WTC11 (cell line): Measurements from ENCODE around the gene CREB3. TPM values are rescaled to one million over a fixed set of nuclear protein-coding genes. Genes with fewer than 3 reads are reported as not detected.

Experiments
- ATAC-seq: fragments of 200-7000 bp; cut with Tn5 transposase; 2 replicates; pipeline ENCODE4 v1.10.0; 2021; ENCODE audit warnings: mild to moderate bottlenecking, moderate library complexity
- CTCF ChIA-PET: fragments of 300-600 bp; sonication (Branson Sonifier 250); formaldehyde crosslinking; loops from one replicate; lab custom pipeline; 2021; ENCODE audit warnings: antibody characterized with exemption; lab: Charles Lee
- POLR2A ChIA-PET: fragments of 350-600 bp; sonication (Branson Sonifier 250); formaldehyde crosslinking; loops from one replicate; lab custom pipeline; 2021; ENCODE audit warnings: antibody characterized with exemption; lab: Charles Lee
- DNase-seq: peaks from one replicate; pipeline ENCODE4 v3.0.0; 2021; ENCODE audit warnings: low spot score
- H3K27ac Mint-ChIP-seq: 2 replicates; pipeline ENCODE4 v1.8.0; 2021; ENCODE audit warnings: mixed read lengths
- H3K27me3 Mint-ChIP-seq: 2 replicates; pipeline ENCODE4 v1.8.0; 2021; ENCODE audit warnings: low read depth, mild to moderate bottlenecking, moderate library complexity, mixed read lengths
- H3K36me3 Mint-ChIP-seq: 2 replicates; pipeline ENCODE4 v1.8.0; 2021; ENCODE audit warnings: mixed read lengths
- H3K4me1 Mint-ChIP-seq: 2 replicates; pipeline ENCODE4 v1.8.0; 2022; ENCODE audit warnings: mixed read lengths
- H3K4me3 Mint-ChIP-seq: 2 replicates; pipeline ENCODE4 v1.8.0; 2021; ENCODE audit warnings: mild to moderate bottlenecking, moderate library complexity, mixed read lengths
- H3K9me3 Mint-ChIP-seq: 2 replicates; pipeline ENCODE4 v1.8.0; 2021; ENCODE audit warnings: mixed read lengths
- CREM ChIP-seq: sonication (generic); formaldehyde crosslinking; IDR thresholded peaks from 2 replicates; pipeline ENCODE4 v1.8.1; 2022; ENCODE audit warnings: mild to moderate bottlenecking, missing genetic modification reagents, moderate library complexity
- ESRRA ChIP-seq: sonication (generic); formaldehyde crosslinking; IDR thresholded peaks from 2 replicates; pipeline ENCODE4 v1.8.1; 2022; ENCODE audit warnings: mild to moderate bottlenecking, missing genetic modification reagents, borderline replicate concordance
- ETV6 ChIP-seq: sonication (generic); formaldehyde crosslinking; IDR thresholded peaks from 2 replicates; pipeline ENCODE4 v1.8.1; 2022; ENCODE audit warnings: mild to moderate bottlenecking, missing genetic modification reagents
- GRHL2 ChIP-seq: fragments of 250-450 bp; sonication (Bioruptor Pico); IDR thresholded peaks from 2 replicates; pipeline ENCODE4 v1.8.0; 2022; ENCODE audit warnings: mild to moderate bottlenecking, moderate library complexity; ENCODE audit not compliant: insufficient replicate concordance, severe bottlenecking
- JUN ChIP-seq: sonication (generic); formaldehyde crosslinking; IDR thresholded peaks from 2 replicates; pipeline ENCODE4 v1.8.0; 2023; ENCODE audit warnings: mild to moderate bottlenecking, missing genetic modification reagents
- RELA ChIP-seq: sonication (generic); formaldehyde crosslinking; IDR thresholded peaks from 2 replicates; pipeline ENCODE4 v1.8.1; 2022; ENCODE audit warnings: missing genetic modification reagents, mild to moderate bottlenecking, borderline replicate concordance
- SOX15 ChIP-seq: fragments of 250-450 bp; sonication (Bioruptor Pico); IDR thresholded peaks from 2 replicates; pipeline ENCODE4 v1.9.0; 2021; ENCODE audit warnings: mild to moderate bottlenecking
- TEAD1 ChIP-seq: sonication (generic); formaldehyde crosslinking; IDR thresholded peaks from 2 replicates; pipeline ENCODE4 v1.8.0; 2022; ENCODE audit warnings: mild to moderate bottlenecking, missing genetic modification reagents
- ZNF671 ChIP-seq: fragments of 250-450 bp; sonication (Bioruptor Pico); IDR thresholded peaks from 2 replicates; pipeline ENCODE4 v1.8.0; 2021; ENCODE audit warnings: mild to moderate bottlenecking
- total RNA-seq: library from RNA; stranded (reverse); gene quantifications from 3 replicates; pipeline ENCODE4 v1.2.3, GENCODE V29; 2021
- TF ChIP-seq, protein P1 (sequence below): sonication (generic); formaldehyde crosslinking; IDR thresholded peaks from 2 replicates; pipeline ENCODE4 v1.8.1; 2022; ENCODE audit warnings: low read depth, missing genetic modification reagents, borderline replicate concordance
- TF ChIP-seq, protein P2 (sequence below): sonication (generic); formaldehyde crosslinking; IDR thresholded peaks from 2 replicates; pipeline ENCODE4 v1.8.1; 2023; ENCODE audit warnings: mild to moderate bottlenecking, missing genetic modification reagents, borderline replicate concordance
- TF ChIP-seq, protein P3 (sequence below): sonication (generic); formaldehyde crosslinking; conservative IDR thresholded peaks from 2 replicates; pipeline ENCODE4 v1.8.1; 2022; ENCODE audit warnings: mild to moderate bottlenecking, missing genetic modification reagents
- TF ChIP-seq, protein P4 (sequence below): fragments of 250-450 bp; sonication (Bioruptor Pico); IDR thresholded peaks from 2 replicates; pipeline ENCODE4 v1.9.0; 2021; ENCODE audit warnings: moderate library complexity, mild to moderate bottlenecking, inconsistent platforms, borderline replicate concordance
- TF ChIP-seq, protein P5 (sequence below): sonication (generic); formaldehyde crosslinking; IDR thresholded peaks from 2 replicates; pipeline ENCODE4 v1.8.0; 2023; ENCODE audit warnings: mild to moderate bottlenecking, missing genetic modification reagents
- TF ChIP-seq, protein P6 (sequence below): sonication (generic); formaldehyde crosslinking; IDR thresholded peaks from 2 replicates; pipeline ENCODE4 v1.8.1; 2022; ENCODE audit warnings: missing genetic modification reagents, borderline replicate concordance
- TF ChIP-seq, protein P7 (sequence below): sonication (generic); formaldehyde crosslinking; IDR thresholded peaks from 2 replicates; pipeline ENCODE4 v1.8.0; 2022; ENCODE audit warnings: mild to moderate bottlenecking, missing genetic modification reagents

Gene CREB3
- total RNA-seq, 1 experiment from 2014 or later = 21.4 TPM

DNA sequence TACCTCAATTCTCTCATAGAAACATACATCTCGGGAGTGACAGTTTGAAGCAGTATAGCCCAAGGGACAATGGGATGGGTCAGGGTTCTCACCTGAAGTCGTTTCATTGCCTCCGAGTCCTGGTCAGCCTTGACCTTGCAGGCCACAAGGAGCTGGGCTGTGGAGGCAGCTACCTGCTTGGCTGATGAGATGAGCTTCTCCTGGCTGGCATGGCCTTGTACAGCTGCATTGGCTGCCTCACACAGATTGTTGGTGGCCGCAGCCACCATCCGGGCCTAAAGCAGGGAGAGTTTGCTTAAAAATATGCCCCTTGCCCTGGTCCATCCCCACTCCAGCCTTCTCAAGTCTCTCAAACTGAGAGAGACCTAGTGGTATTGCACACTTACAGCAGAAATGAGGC lies 34.2 kb upstream of the CREB3 start:
- TF ChIP-seq RELA (CRISPR knock-in tag) (no peak), JUN (CRISPR knock-in tag) (no peak)
- no peak for ATAC-seq
- DNase-seq = no peak
- no peaks in the 10 kb centered on the region for H3K9me3 Mint-ChIP-seq
- H3K27ac Mint-ChIP-seq = no peak overlapping the region
- H3K36me3 Mint-ChIP-seq = peaks cover 20% of the 10 kb centered on the region
- ChIA-PET CTCF (interaction anchor here (0.9 to 6.8 kb wide), 4 partner anchors 15 to 92 kb away, joined by 3 to 103 read pairs (median 16); partner anchors contain the start of genes ARHGEF39, CREB3 and TLN1), POLR2A (interaction anchor here (0.5 kb wide), 1 partner anchor 12 kb away, joined by 3 read pairs; no protein-coding TSS in a partner anchor)
- H3K4me1 Mint-ChIP-seq = no peaks in the 10 kb centered on the region
- no peaks in the 10 kb centered on the region for H3K27me3 Mint-ChIP-seq
- no peak overlapping the region for H3K4me3 Mint-ChIP-seq

DNA sequence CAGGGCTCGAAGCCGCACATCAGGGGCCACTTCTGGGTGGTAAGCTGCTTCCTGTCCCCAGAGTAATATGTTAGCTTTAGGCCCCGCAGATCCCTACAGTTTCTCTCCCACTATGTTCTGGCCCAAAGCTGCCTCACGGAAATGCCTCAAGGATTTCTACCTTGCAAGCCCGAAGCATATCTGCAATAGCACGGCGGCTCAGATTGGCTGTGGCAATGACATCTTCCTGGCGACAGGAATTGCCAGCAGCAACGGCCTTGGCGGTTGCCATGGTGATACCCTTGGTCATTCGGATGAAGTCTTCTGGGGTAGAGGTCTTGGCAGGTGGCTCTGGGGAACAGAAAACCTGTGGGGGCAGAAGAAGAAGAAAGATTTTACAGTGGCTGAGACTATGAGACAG lies 32.4 kb upstream of the CREB3 start:
- CTCF ChIA-PET = interaction anchor here (0.6 kb wide), 1 partner anchor 8 kb away, joined by 3 read pairs; no protein-coding TSS in a partner anchor
- ATAC-seq = no peak
- Mint-ChIP-seq H3K9me3 (no peaks in the 10 kb centered on the region), H3K36me3 (peaks cover 37% of the 10 kb centered on the region)
- POLR2A ChIA-PET = no interaction called here
- no peak for DNase-seq
- TF ChIP-seq, protein P1, sequence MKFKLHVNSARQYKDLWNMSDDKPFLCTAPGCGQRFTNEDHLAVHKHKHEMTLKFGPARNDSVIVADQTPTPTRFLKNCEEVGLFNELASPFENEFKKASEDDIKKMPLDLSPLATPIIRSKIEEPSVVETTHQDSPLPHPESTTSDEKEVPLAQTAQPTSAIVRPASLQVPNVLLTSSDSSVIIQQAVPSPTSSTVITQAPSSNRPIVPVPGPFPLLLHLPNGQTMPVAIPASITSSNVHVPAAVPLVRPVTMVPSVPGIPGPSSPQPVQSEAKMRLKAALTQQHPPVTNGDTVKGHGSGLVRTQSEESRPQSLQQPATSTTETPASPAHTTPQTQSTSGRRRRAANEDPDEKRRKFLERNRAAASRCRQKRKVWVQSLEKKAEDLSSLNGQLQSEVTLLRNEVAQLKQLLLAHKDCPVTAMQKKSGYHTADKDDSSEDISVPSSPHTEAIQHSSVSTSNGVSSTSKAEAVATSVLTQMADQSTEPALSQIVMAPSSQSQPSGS (CRISPR knock-in tag) = no peak
- TF ChIP-seq SOX15 (CRISPR knock-in tag) (no peak), TEAD1 (CRISPR knock-in tag) (no peak), ETV6 (CRISPR knock-in tag) (no peak), ZNF671 (CRISPR knock-in tag) (no peak), CREM (no peak), GRHL2 (CRISPR knock-in tag) (no peak), ESRRA (no peak)
- TF ChIP-seq, protein P2, sequence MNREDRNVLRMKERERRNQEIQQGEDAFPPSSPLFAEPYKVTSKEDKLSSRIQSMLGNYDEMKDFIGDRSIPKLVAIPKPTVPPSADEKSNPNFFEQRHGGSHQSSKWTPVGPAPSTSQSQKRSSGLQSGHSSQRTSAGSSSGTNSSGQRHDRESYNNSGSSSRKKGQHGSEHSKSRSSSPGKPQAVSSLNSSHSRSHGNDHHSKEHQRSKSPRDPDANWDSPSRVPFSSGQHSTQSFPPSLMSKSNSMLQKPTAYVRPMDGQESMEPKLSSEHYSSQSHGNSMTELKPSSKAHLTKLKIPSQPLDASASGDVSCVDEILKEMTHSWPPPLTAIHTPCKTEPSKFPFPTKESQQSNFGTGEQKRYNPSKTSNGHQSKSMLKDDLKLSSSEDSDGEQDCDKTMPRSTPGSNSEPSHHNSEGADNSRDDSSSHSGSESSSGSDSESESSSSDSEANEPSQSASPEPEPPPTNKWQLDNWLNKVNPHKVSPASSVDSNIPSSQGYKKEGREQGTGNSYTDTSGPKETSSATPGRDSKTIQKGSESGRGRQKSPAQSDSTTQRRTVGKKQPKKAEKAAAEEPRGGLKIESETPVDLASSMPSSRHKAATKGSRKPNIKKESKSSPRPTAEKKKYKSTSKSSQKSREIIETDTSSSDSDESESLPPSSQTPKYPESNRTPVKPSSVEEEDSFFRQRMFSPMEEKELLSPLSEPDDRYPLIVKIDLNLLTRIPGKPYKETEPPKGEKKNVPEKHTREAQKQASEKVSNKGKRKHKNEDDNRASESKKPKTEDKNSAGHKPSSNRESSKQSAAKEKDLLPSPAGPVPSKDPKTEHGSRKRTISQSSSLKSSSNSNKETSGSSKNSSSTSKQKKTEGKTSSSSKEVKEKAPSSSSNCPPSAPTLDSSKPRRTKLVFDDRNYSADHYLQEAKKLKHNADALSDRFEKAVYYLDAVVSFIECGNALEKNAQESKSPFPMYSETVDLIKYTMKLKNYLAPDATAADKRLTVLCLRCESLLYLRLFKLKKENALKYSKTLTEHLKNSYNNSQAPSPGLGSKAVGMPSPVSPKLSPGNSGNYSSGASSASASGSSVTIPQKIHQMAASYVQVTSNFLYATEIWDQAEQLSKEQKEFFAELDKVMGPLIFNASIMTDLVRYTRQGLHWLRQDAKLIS (CRISPR knock-in tag) = no peak
- TF ChIP-seq, protein P3, sequence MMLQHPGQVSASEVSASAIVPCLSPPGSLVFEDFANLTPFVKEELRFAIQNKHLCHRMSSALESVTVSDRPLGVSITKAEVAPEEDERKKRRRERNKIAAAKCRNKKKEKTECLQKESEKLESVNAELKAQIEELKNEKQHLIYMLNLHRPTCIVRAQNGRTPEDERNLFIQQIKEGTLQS = no peak
- TF ChIP-seq, protein P4, sequence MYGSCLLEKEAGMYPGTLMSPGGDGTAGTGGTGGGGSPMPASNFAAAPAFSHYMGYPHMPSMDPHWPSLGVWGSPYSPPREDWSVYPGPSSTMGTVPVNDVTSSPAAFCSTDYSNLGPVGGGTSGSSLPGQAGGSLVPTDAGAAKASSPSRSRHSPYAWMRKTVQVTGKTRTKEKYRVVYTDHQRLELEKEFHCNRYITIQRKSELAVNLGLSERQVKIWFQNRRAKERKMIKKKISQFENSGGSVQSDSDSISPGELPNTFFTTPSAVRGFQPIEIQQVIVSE (CRISPR knock-in tag) = no peak
- TF ChIP-seq, protein P5, sequence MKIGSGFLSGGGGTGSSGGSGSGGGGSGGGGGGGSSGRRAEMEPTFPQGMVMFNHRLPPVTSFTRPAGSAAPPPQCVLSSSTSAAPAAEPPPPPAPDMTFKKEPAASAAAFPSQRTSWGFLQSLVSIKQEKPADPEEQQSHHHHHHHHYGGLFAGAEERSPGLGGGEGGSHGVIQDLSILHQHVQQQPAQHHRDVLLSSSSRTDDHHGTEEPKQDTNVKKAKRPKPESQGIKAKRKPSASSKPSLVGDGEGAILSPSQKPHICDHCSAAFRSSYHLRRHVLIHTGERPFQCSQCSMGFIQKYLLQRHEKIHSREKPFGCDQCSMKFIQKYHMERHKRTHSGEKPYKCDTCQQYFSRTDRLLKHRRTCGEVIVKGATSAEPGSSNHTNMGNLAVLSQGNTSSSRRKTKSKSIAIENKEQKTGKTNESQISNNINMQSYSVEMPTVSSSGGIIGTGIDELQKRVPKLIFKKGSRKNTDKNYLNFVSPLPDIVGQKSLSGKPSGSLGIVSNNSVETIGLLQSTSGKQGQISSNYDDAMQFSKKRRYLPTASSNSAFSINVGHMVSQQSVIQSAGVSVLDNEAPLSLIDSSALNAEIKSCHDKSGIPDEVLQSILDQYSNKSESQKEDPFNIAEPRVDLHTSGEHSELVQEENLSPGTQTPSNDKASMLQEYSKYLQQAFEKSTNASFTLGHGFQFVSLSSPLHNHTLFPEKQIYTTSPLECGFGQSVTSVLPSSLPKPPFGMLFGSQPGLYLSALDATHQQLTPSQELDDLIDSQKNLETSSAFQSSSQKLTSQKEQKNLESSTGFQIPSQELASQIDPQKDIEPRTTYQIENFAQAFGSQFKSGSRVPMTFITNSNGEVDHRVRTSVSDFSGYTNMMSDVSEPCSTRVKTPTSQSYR = no peak
- TF ChIP-seq, protein P6, sequence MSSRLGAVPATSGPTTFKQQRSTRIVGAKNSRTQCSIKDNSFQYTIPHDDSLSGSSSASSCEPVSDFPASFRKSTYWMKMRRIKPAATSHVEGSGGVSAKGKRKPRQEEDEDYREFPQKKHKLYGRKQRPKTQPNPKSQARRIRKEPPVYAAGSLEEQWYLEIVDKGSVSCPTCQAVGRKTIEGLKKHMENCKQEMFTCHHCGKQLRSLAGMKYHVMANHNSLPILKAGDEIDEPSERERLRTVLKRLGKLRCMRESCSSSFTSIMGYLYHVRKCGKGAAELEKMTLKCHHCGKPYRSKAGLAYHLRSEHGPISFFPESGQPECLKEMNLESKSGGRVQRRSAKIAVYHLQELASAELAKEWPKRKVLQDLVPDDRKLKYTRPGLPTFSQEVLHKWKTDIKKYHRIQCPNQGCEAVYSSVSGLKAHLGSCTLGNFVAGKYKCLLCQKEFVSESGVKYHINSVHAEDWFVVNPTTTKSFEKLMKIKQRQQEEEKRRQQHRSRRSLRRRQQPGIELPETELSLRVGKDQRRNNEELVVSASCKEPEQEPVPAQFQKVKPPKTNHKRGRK (CRISPR knock-in tag) = no peak
- TF ChIP-seq, protein P7, sequence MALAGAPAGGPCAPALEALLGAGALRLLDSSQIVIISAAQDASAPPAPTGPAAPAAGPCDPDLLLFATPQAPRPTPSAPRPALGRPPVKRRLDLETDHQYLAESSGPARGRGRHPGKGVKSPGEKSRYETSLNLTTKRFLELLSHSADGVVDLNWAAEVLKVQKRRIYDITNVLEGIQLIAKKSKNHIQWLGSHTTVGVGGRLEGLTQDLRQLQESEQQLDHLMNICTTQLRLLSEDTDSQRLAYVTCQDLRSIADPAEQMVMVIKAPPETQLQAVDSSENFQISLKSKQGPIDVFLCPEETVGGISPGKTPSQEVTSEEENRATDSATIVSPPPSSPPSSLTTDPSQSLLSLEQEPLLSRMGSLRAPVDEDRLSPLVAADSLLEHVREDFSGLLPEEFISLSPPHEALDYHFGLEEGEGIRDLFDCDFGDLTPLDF (CRISPR knock-in tag) = no peak
- TF ChIP-seq, all 79 proteins: peak for 0
- Mint-ChIP-seq H3K27ac (no peak overlapping the region), H3K27me3 (no peaks in the 10 kb centered on the region), H3K4me1 (no peaks in the 10 kb centered on the region), H3K4me3 (no peak overlapping the region)
